Right lobe of liver (tissue), 6 donors: Measurements from ENCODE around the gene CYP26A1. TPM values are rescaled to one million over a fixed set of nuclear protein-coding genes. Genes with fewer than 3 reads are reported as not detected.

Source experiments
- ATAC-seq, 4 donors: fragments of 200-7000 bp; cut with Tn5 transposase; one replicate each; pipeline ENCODE4 v1.9.1; 2020; ENCODE audit warnings: mild to moderate bottlenecking in 4 of 4, moderate library complexity in 4 of 4
- DNase-seq, 3 donors: peaks; one replicate each; pipeline ENCODE4 v3.0.0-alpha.2; 2020
- H3K27ac ChIP-seq, 3 donors: fragments of 200-600 bp; one replicate each; pipeline ENCODE4 v1.8.0; 2022
- H3K27me3 ChIP-seq, 2 donors: fragments of 200-600 bp; one replicate each; pipeline ENCODE4 v1.8.0; 2022
- H3K36me3 ChIP-seq, 4 donors: fragments of 200-600 bp; sonication (generic) in 1 of 4; one replicate each; pipeline versions ENCODE4 v1.5.1 to v1.8.0; 2017 to 2022; ENCODE audit warnings: control low read depth in 1 of 4
- H3K4me1 ChIP-seq, 4 donors: fragments of 200-600 bp; sonication (generic) in 1 of 4; one replicate each; pipeline versions ENCODE4 v1.5.1 to v1.8.0; 2017 to 2022; ENCODE audit warnings: control low read depth in 1 of 4
- H3K4me3 ChIP-seq, 3 donors: fragments of 200-600 bp; one replicate each; pipeline ENCODE4 v1.8.0; 2022
- H3K9me3 ChIP-seq, 4 donors: fragments of 200-600 bp; sonication (generic) in 1 of 4; one replicate each; pipeline versions ENCODE4 v1.5.1 to v1.8.0; 2017 to 2022; ENCODE audit warnings: control low read depth in 1 of 4
- CTCF ChIP-seq, 4 donors: fragments of 200-600 bp in 3 of 4; fragments of 450-650 bp in 1 of 4; IDR thresholded peaks; one replicate each; pipeline versions ENCODE4 v1.5.1 to v1.8.0; 2016 to 2022; ENCODE audit warnings: antibody characterized with exemption in 4 of 4, mild to moderate bottlenecking in 2 of 4
- POLR2A ChIP-seq: fragments of 450-650 bp; IDR thresholded peaks from one replicate; pipeline ENCODE4 v1.6.1; 2017; ENCODE audit warnings: antibody characterized with exemption, mild to moderate bottlenecking
- WGBS: methylation state at CpG from one replicate; pipeline ENCODE4 v1.1.6; 2018; ENCODE audit warnings: low coverage, low lambda C conversion rate; ENCODE audit not compliant: insufficient coverage; ENCODE audit errors: missing lambda C conversion rate; 5-methylcytosine and 5-hydroxymethylcytosine counted together
- intact Hi-C, 2 donors: fragments of 100-400 bp; cut with DNase I; formaldehyde crosslinking; loops; one replicate each; pipeline versions ENCODE4 v1.11.2 to v1.14.1; 2022
- total RNA-seq, 6 experiments: library from RNA; depleted of rRNA in 2 of 6; stranded (reverse); fragments of >200 nt in 2 of 6; fragmentation: NEBNext Ultra II Directional in 3 of 6; extraction: Animal tissue kit (Norgen Biotek cat#: 25700) in 3 of 6; gene quantifications; one replicate each; pipeline versions ENCODE4 v1.1.0 to v1.2.4, GENCODE V29; 2016 to 2023
- donor health status: DM: no; HTN: yes; CAD: no.
- donor health status: DM: no; HTN: no; CAD: no.
- donor health status: DM: no; HTN: no; CAD: no.
- donor health status: DM: no; HTN: yes; CAD: no.
- donor health status: DM: no; HTN: yes; CAD: no.

The CYP26A1 gene
- total RNA-seq, 6 experiments from 2014 or later, result 0.95 to 53.1 (median 12.6) TPM; not detected in 2

- intact Hi-C loops, result no loop called here
- no peak for ATAC-seq
Observed at GRCh38 chr10:93030409-93030808, 43.3 kb upstream of the CYP26A1 start.

GRCh38 chr10:93032105-93032808 lies 41.4 kb upstream of the CYP26A1 start:
- H3K27ac ChIP-seq, result peak overlapping the region in 2 of 3 donors; percentile 58 to 76
- peak in 1 of 3 donors; percentile 52 for DNase-seq

More at GRCh38 chr10:93030409-93030808, 43.3 kb upstream of the CYP26A1 start:
- Histone ChIP-seq H3K9me3 (no peaks in the 10 kb centered on the region), H3K27ac (no peak overlapping the region), H3K36me3 (no peaks in the 10 kb centered on the region), H3K27me3 (no peaks in the 10 kb centered on the region), H3K4me1 (peaks cover 0 to 26% (median 8%) of the 10 kb centered on the region in 4 donors), H3K4me3 (no peak overlapping the region)
- TF ChIP-seq POLR2A, result no peak
- no peak for TF ChIP-seq CTCF (IDR thresholded peaks at IDR 0.05)
- no peak for DNase-seq

GRCh38 chr10:93032809-93033137 lies 40.9 kb upstream of the CYP26A1 start:
- Histone ChIP-seq H3K27ac (peak overlapping the region in 2 of 3 donors; percentile 58 to 76), H3K4me1 (peaks cover 0 to 26% (median 8%) of the 10 kb centered on the region in 4 donors), H3K9me3 (no peaks in the 10 kb centered on the region), H3K4me3 (no peak overlapping the region), H3K36me3 (no peaks in the 10 kb centered on the region), H3K27me3 (no peaks in the 10 kb centered on the region)
- peak; percentile 86 to 94 (median 92) for ATAC-seq
- no peak for TF ChIP-seq CTCF (IDR thresholded peaks at IDR 0.05)
- no peak for DNase-seq
- intact Hi-C loops, result no loop called here
- 27% methylated on average over 1 of the region's 1 CpG for WGBS

More at GRCh38 chr10:93032105-93032808, 41.4 kb upstream of the CYP26A1 start:
- Histone ChIP-seq H3K36me3 (no peaks in the 10 kb centered on the region), H3K4me3 (peak overlapping the region in 1 of 3 donors; percentile 3), H3K9me3 (no peaks in the 10 kb centered on the region), H3K4me1 (peaks cover 0 to 26% (median 8%) of the 10 kb centered on the region in 4 donors), H3K27me3 (no peaks in the 10 kb centered on the region)
- TF ChIP-seq CTCF (IDR thresholded peaks at IDR 0.05) (no peak), POLR2A (no peak)
- WGBS, result 22% methylated on average over 5 of the region's 5 CpGs
- intact Hi-C loops, result no loop called here
- ATAC-seq, result peak; percentile 49 to 85 (median 64)

- DNase-seq (no peak), ATAC-seq (no peak)
- H3K9me3 ChIP-seq, result no peaks in the 10 kb centered on the region
- WGBS, result 40% methylated on average over 1 of the region's 1 CpG
- H3K4me3 ChIP-seq, result no peak overlapping the region
- intact Hi-C loops, result no loop called here
- H3K4me1 ChIP-seq, result peaks cover 0 to 26% (median 8%) of the 10 kb centered on the region in 4 donors
- no peaks in the 10 kb centered on the region for H3K27me3 ChIP-seq
- TF ChIP-seq CTCF (IDR thresholded peaks at IDR 0.05), result no peak
- no peak for TF ChIP-seq POLR2A
- H3K27ac ChIP-seq, result no peak overlapping the region
- no peaks in the 10 kb centered on the region for H3K36me3 ChIP-seq
Observed at GRCh38 chr10:93034426-93034825, 39.3 kb upstream of the CYP26A1 start.
